ENCODE measurements around the gene PKP3.
A peak's percentile ranks its signal among the peaks of the same experiment; 100 is the strongest.
"Not testable (repeated sequence)": the region's sequence is repeated elsewhere in the genome, so short reads cannot be mapped to it uniquely, and the experiment has no call there.

PKP3 gene

GRCh38 chr11:362642-363442 is 31.2 kb upstream of the PKP3 start:
- DNase-seq (ENCODE audit: low read depth): no peak

GRCh38 chr11:363443-363805 is 30.6 kb upstream of the PKP3 start:
- not testable (repeated sequence) for DNase-seq (ENCODE audit: low read depth)

GRCh38 chr11:363948-364761 is 29.9 kb upstream of the PKP3 start:
- peak; percentile 65 for DNase-seq (ENCODE audit: low read depth)

- DNase-seq (ENCODE audit: low read depth): no peak
Observed at GRCh38 chr11:364991-365725, 28.9 kb upstream of the PKP3 start.

- DNase-seq (ENCODE audit: low read depth): no peak
Observed at GRCh38 chr11:365831-366230, 28.2 kb upstream of the PKP3 start.

- no peak for DNase-seq (ENCODE audit: low read depth)
Observed at GRCh38 chr11:367956-368413, 26.0 kb upstream of the PKP3 start.

- DNase-seq (ENCODE audit: low read depth): no peak
Observed at GRCh38 chr11:368414-369335, 25.3 kb upstream of the PKP3 start.

- DNase-seq (ENCODE audit: low read depth): peak; percentile 21
Observed at GRCh38 chr11:369336-370018, 24.5 kb upstream of the PKP3 start, which contains the start of gene B4GALNT4. TSS of gene B4GALNT4 (plus strand) at chr11:369499. CDS start at chr11:369804, 305 bp downstream.

GRCh38 chr11:370070-370941 is 23.7 kb upstream of the PKP3 start:
- DNase-seq (ENCODE audit: low read depth): no peak

GRCh38 chr11:371051-371450 is 23.0 kb upstream of the PKP3 start:
- DNase-seq (ENCODE audit: low read depth): no peak

GRCh38 chr11:371716-372590 is 22.1 kb upstream of the PKP3 start:
- DNase-seq (ENCODE audit: low read depth): no peak

GRCh38 chr11:372809-373715 is 20.9 kb upstream of the PKP3 start:
- no peak for DNase-seq (ENCODE audit: low read depth)

GRCh38 chr11:373716-374551 is 20.1 kb upstream of the PKP3 start:
- no peak for DNase-seq (ENCODE audit: low read depth)

- DNase-seq (ENCODE audit: low read depth): no peak
Observed at GRCh38 chr11:375065-376025, 18.7 kb upstream of the PKP3 start.

GRCh38 chr11:376531-377173 is 17.4 kb upstream of the PKP3 start:
- DNase-seq (ENCODE audit: low read depth): no peak
